GM23248 (cell line): ENCODE data around the gene MAGEB3.

Experiments
- EZH2 ChIP-seq: fragments of 200-600 bp; sonication (generic); IDR thresholded peaks from 2 replicates; pipeline ENCODE4 v1.6.1; 2018; ENCODE audit warnings: antibody characterized with exemption, mild to moderate bottlenecking; ENCODE audit not compliant: insufficient read depth, poor library complexity, severe bottlenecking
- EZH2phosphoT487 ChIP-seq: fragments of 200-600 bp; sonication (generic); IDR thresholded peaks from 2 replicates; pipeline ENCODE4 v1.6.1; 2018; ENCODE audit warnings: antibody characterized with exemption, moderate library complexity, mild to moderate bottlenecking, low read depth; ENCODE audit not compliant: insufficient read depth

GRCh38 chrX:30253257-30253656, 22.8 kb downstream of the MAGEB3 start:
- TF ChIP-seq EZH2 (no peak), EZH2phosphoT487 (no peak)
